HepG2 (cell line): Measurements from ENCODE around the gene MED15. TPM values are rescaled to one million over a fixed set of nuclear protein-coding genes. Genes with fewer than 3 reads are reported as not detected.
A peak's percentile ranks its signal among the peaks of the same experiment; 100 is the strongest.

Source experiments
- ATAC-seq: fragments of 200-7000 bp; cut with Tn5 transposase; 3 replicates; pipeline ENCODE4 v1.9.1; 2020; ENCODE audit warnings: mild to moderate bottlenecking, moderate library complexity
- BruUV-seq: library from RNA; stranded (reverse); fragments of 400-500 nt; replicated peaks from 2 replicates; lab custom pipeline; 2021; lab: Mats Ljungman, UMichigan
- CTCF ChIA-PET: fragments of 300-600 bp; formaldehyde crosslinking; extraction: SDS; loops from one replicate; lab custom pipeline; 2021; ENCODE audit warnings: low total read pairs, inconsistent platforms, low intra/inter-chr PET ratio; lab: Yijun Ruan, JAX
- POLR2A ChIA-PET: fragments of 350-600 bp; sonication (Branson Sonifier 250); formaldehyde crosslinking; loops from one replicate; lab custom pipeline; 2020; ENCODE audit warnings: antibody characterized with exemption, inconsistent platforms; lab: Yijun Ruan, JAX
- DNase-seq: peaks from one replicate; pipeline ENCODE4 v3.0.0-alpha.2; 2015; ENCODE audit warnings: low spot score
- FAIRE-seq: peaks from 3 replicates; lab custom pipeline; 2011; peaks lifted over from hg19 to GRCh38; lab: Jason Lieb, UNC
- H2AFZ ChIP-seq: one replicate; pipeline ENCODE4 v1.6.1; 2011; ENCODE audit warnings: low read length, inconsistent platforms
- H3K27ac ChIP-seq: fragments of 300-600 bp; 3 replicates; pipeline ENCODE4 v1.8.0; 2011; ENCODE audit warnings: mixed run types, mild to moderate bottlenecking, mixed read lengths, low read length, inconsistent platforms; ENCODE audit not compliant: insufficient read depth; ENCODE audit errors: extremely low read length
- H3K27me3 ChIP-seq, 2 experiments: fragments of 200-600 bp in 1 of 2; 2 replicates in 1 of 2; 3 replicates in 1 of 2; pipeline versions ENCODE4 v1.6.0 to v1.8.0; 2011; ENCODE audit warnings: low read length in 2 of 2, mild to moderate bottlenecking in 2 of 2, moderate library complexity in 2 of 2, inconsistent platforms in 1 of 2; ENCODE audit not compliant: insufficient read depth in 2 of 2, control insufficient read depth in 1 of 2
- H3K36me3 ChIP-seq, 2 experiments: fragments of 200-600 bp in 1 of 2; replicated peaks in 1 of 2; 2 replicates in 1 of 2; 3 replicates in 1 of 2; pipeline versions ENCODE4 v1.5.1 to v1.8.0; 2011; ENCODE audit warnings: low read length in 2 of 2, inconsistent platforms in 1 of 2; ENCODE audit not compliant: insufficient read depth in 2 of 2, control insufficient read depth in 1 of 2
- H3K4me1 ChIP-seq: 2 replicates; pipeline ENCODE4 v1.5.1; 2012; ENCODE audit warnings: low read length, inconsistent platforms; ENCODE audit not compliant: insufficient read depth
- H3K4me2 ChIP-seq: 2 replicates; pipeline ENCODE4 v1.6.0; 2011; ENCODE audit warnings: low read depth, low read length, inconsistent platforms
- H3K4me3 ChIP-seq, 3 experiments: fragments of 200-600 bp in 1 of 3; sonication (generic), shearing (Covaris generic) in 1 of 3; replicated peaks in 1 of 3; 2 replicates each; pipeline ENCODE4 v1.5.1; 2011 to 2016; ENCODE audit warnings: low read length in 3 of 3, inconsistent platforms in 2 of 3, low read depth in 2 of 3, mild to moderate bottlenecking in 2 of 3, control low read depth in 1 of 3, mixed read lengths in 1 of 3; ENCODE audit not compliant: insufficient read depth in 1 of 3
- H3K79me2 ChIP-seq: one replicate; pipeline ENCODE4 v1.6.1; 2011; ENCODE audit warnings: low read length, inconsistent platforms; ENCODE audit not compliant: insufficient read depth
- H3K9ac ChIP-seq: 2 replicates; pipeline ENCODE4 v1.6.0; 2011; ENCODE audit warnings: mild to moderate bottlenecking, low read depth, low read length, inconsistent platforms; ENCODE audit not compliant: insufficient read depth
- H3K9me3 ChIP-seq: 2 replicates; pipeline ENCODE4 v1.5.1; 2012; ENCODE audit warnings: mild to moderate bottlenecking, low read length
- H4K20me1 ChIP-seq: 2 replicates; pipeline ENCODE4 v1.6.0; 2011; ENCODE audit warnings: inconsistent platforms, mild to moderate bottlenecking, low read length, moderate library complexity; ENCODE audit not compliant: insufficient read depth
- BHLHE40 ChIP-seq: IDR thresholded peaks from 2 replicates; pipeline ENCODE4 v1.6.1; 2011; ENCODE audit warnings: low read length, improper control_type of control experiment
- CREM ChIP-seq, 2 experiments: sonication (generic) in 1 of 2; formaldehyde crosslinking in 1 of 2; IDR thresholded peaks; 2 replicates each; pipeline versions ENCODE4 v1.4.0 to v1.6.1; 2016 to 2020; ENCODE audit warnings: antibody characterized with exemption in 1 of 2, mild to moderate bottlenecking in 1 of 2, missing genetic modification reagents in 1 of 2
- LCORL ChIP-seq, 2 experiments: fragments of 450-650 bp in 1 of 2; sonication (generic) in 1 of 2; formaldehyde crosslinking in 1 of 2; IDR thresholded peaks; 2 replicates each; pipeline versions ENCODE4 v1.5.0 to v1.6.1; 2017 to 2020; ENCODE audit warnings: antibody characterized with exemption in 1 of 2, missing genetic modification reagents in 1 of 2
- MEIS2 ChIP-seq: sonication (generic); formaldehyde crosslinking; IDR thresholded peaks from 2 replicates; pipeline ENCODE4 v1.9.0; 2021; ENCODE audit warnings: mild to moderate bottlenecking, missing genetic modification reagents
- NCOA5 ChIP-seq: sonication (generic); formaldehyde crosslinking; IDR thresholded peaks from 2 replicates; pipeline ENCODE4 v1.4.0; 2020; ENCODE audit warnings: missing genetic modification reagents
- SAP130 ChIP-seq: IDR thresholded peaks from 2 replicates; pipeline ENCODE4 v1.6.1; 2016; ENCODE audit warnings: low read depth
- ZBTB1 ChIP-seq: sonication (generic); formaldehyde crosslinking; IDR thresholded peaks from 2 replicates; pipeline ENCODE4 v1.4.0; 2020; ENCODE audit warnings: missing genetic modification reagents, borderline replicate concordance
- ZNF672 ChIP-seq: sonication (generic); formaldehyde crosslinking; IDR thresholded peaks from 2 replicates; pipeline ENCODE4 v1.8.1; 2022; ENCODE audit warnings: missing genetic modification reagents
- ZNF766 ChIP-seq: sonication (generic); formaldehyde crosslinking; IDR thresholded peaks from 2 replicates; pipeline ENCODE4 v1.5.0; 2020; ENCODE audit warnings: missing genetic modification reagents, borderline replicate concordance
- WGBS: methylation state at CpG from one replicate; pipeline ENCODE4 v1.1.6; 2017; ENCODE audit warnings: low lambda C conversion rate; 5-methylcytosine and 5-hydroxymethylcytosine counted together
- in situ Hi-C: cut with HindIII; loops from 2 replicates; pipeline ENCODE4 v1.10.0; 2017; ENCODE audit warnings: low pct_unique_long_range_greater_than_20kb; ENCODE audit not compliant: extremely low pct_ligation_motif_present
- intact Hi-C: fragments of 100-400 bp; cut with micrococcal nuclease; formaldehyde crosslinking; loops from one replicate; pipeline ENCODE4 v1.10.0; 2022; ENCODE audit not compliant: unreplicated experiment
- polyA plus RNA-seq, 8 experiments: library from polyadenylated mRNA; depleted of rRNA in 3 of 8; stranded (reverse) in 7 of 8; unstranded in 1 of 8; fragments of >200 nt; fragmentation: Illumina TruSeq in 4 of 8; extraction: Trizol in 4 of 8; gene quantifications; 2 replicates each; pipeline versions ENCODE4 v1.2.1 to v1.2.3, GENCODE V29; 2011 to 2016; ENCODE audit warnings: low read depth in 4 of 8, missing spikeins in 1 of 8, mixed read lengths in 1 of 8; ENCODE audit not compliant: insufficient read depth in 1 of 8
- total RNA-seq, 5 experiments: library from RNA; depleted of rRNA; stranded (reverse); fragments of >200 nt; fragmentation: Illumina TruSeq; extraction: Trizol; gene quantifications; 2 replicates each; pipeline ENCODE4 v1.2.3, GENCODE V29; 2016; ENCODE audit warnings: low read depth in 1 of 5
- TF ChIP-seq, protein P1 (sequence below): sonication (generic); formaldehyde crosslinking; IDR thresholded peaks from 2 replicates; pipeline ENCODE4; 2020; ENCODE audit warnings: missing genetic modification reagents, mild to moderate bottlenecking, borderline replicate concordance
- TF ChIP-seq, protein P2 (sequence below): sonication (generic); IDR thresholded peaks from 2 replicates; pipeline ENCODE4 v1.6.1; 2016; ENCODE audit warnings: low read depth, borderline replicate concordance
- TF ChIP-seq, protein P3 (sequence below): sonication (generic); formaldehyde crosslinking; IDR thresholded peaks from 2 replicates; pipeline ENCODE4 v1.4.0; 2020; ENCODE audit warnings: mild to moderate bottlenecking, missing genetic modification reagents
- TF ChIP-seq, protein P4 (sequence below): sonication (generic); formaldehyde crosslinking; conservative IDR thresholded peaks from 2 replicates; pipeline ENCODE4 v1.4.0; 2020; ENCODE audit warnings: missing genetic modification reagents

Gene MED15
- total and polyA plus RNA-seq, 2 of the 13 experiments (the other 11 are each of a cell fraction or from before 2014, with no cell fraction given): 14.3 to 27.0 TPM

DNA sequence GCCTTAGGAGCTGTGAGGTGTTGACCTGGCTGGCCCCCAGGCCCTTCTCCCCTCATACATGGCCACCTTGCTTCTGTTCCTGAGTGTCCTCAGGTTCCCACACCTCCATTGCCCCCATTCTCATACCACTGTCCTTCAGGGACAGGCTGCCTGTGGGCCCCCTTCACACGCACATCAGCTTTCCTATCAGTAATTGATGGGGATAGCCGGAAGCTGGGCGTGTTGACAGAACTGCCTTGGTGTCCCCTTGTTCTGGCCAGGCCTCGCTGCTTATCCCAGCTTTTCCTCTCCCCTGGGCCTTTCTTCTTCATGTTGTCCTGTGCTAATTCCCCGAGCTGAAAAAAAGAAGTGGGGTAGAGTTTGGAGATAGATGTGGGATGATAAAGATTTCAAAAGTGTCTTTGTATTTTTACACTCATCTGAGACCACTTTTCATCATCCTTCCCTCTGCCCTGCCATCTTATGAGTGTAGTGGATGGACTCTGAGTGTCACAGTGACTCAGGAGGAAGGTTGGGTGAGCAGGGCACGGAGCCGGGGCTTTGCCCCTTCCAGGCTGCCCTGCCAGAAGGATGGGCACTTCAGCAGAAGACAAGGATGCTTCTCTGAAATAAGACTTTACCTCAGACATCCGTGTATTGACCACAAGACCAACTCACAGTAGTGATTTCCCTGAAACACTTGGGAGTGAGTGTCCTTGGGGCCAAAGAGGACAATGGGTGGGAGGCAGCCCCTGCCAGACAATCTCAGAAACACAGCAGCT lies 42.8 kb downstream of the MED15 start:
- Histone ChIP-seq H3K27me3 (no peaks in the 10 kb centered on the region), H3K27ac (peak overlapping the region; percentile 89)
- intact Hi-C loops: no loop called here
- over 99% methylated on average over 8 of the region's 8 CpGs for WGBS
- TF ChIP-seq, protein P1, sequence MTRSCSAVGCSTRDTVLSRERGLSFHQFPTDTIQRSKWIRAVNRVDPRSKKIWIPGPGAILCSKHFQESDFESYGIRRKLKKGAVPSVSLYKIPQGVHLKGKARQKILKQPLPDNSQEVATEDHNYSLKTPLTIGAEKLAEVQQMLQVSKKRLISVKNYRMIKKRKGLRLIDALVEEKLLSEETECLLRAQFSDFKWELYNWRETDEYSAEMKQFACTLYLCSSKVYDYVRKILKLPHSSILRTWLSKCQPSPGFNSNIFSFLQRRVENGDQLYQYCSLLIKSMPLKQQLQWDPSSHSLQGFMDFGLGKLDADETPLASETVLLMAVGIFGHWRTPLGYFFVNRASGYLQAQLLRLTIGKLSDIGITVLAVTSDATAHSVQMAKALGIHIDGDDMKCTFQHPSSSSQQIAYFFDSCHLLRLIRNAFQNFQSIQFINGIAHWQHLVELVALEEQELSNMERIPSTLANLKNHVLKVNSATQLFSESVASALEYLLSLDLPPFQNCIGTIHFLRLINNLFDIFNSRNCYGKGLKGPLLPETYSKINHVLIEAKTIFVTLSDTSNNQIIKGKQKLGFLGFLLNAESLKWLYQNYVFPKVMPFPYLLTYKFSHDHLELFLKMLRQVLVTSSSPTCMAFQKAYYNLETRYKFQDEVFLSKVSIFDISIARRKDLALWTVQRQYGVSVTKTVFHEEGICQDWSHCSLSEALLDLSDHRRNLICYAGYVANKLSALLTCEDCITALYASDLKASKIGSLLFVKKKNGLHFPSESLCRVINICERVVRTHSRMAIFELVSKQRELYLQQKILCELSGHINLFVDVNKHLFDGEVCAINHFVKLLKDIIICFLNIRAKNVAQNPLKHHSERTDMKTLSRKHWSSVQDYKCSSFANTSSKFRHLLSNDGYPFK (CRISPR knock-in tag): no peak
- TF ChIP-seq ZBTB1 (CRISPR knock-in tag) (no peak), NCOA5 (CRISPR knock-in tag) (no peak), CREM (IDR thresholded peaks at IDR 0.05) (no peak), CREM (CRISPR knock-in tag; IDR thresholded peaks at IDR 0.05) (no peak), BHLHE40 (no peak), SAP130 (no peak), LCORL (IDR thresholded peaks at IDR 0.05) (no peak), LCORL (CRISPR knock-in tag; IDR thresholded peaks at IDR 0.05) (no peak), ZNF766 (CRISPR knock-in tag) (no peak), MEIS2 (no peak), ZNF672 (CRISPR knock-in tag) (no peak)
- TF ChIP-seq, protein P2, sequence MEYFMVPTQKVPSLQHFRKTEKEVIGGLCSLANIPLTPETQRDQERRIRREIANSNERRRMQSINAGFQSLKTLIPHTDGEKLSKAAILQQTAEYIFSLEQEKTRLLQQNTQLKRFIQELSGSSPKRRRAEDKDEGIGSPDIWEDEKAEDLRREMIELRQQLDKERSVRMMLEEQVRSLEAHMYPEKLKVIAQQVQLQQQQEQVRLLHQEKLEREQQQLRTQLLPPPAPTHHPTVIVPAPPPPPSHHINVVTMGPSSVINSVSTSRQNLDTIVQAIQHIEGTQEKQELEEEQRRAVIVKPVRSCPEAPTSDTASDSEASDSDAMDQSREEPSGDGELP: no peak
- TF ChIP-seq, protein P3, sequence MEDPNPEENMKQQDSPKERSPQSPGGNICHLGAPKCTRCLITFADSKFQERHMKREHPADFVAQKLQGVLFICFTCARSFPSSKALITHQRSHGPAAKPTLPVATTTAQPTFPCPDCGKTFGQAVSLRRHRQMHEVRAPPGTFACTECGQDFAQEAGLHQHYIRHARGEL (CRISPR knock-in tag): no peak
- TF ChIP-seq, protein P4, sequence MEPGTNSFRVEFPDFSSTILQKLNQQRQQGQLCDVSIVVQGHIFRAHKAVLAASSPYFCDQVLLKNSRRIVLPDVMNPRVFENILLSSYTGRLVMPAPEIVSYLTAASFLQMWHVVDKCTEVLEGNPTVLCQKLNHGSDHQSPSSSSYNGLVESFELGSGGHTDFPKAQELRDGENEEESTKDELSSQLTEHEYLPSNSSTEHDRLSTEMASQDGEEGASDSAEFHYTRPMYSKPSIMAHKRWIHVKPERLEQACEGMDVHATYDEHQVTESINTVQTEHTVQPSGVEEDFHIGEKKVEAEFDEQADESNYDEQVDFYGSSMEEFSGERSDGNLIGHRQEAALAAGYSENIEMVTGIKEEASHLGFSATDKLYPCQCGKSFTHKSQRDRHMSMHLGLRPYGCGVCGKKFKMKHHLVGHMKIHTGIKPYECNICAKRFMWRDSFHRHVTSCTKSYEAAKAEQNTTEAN (CRISPR knock-in tag): no peak
- TF ChIP-seq, all 625 proteins: peak for 0
- no peak overlapping the region for H3K4me2 ChIP-seq
- H3K4me3 ChIP-seq: no peak overlapping the region
- H3K4me1 ChIP-seq: peaks cover 43% of the 10 kb centered on the region
- H3K36me3 ChIP-seq: peaks cover 21 to 55% of the 10 kb centered on the region in 2 experiments; a peak in 4 of 5 replicates
- no peak for DNase-seq
- in situ Hi-C loops: no loop called here
- no peaks in the 10 kb centered on the region for H3K9me3 ChIP-seq
- ChIA-PET POLR2A (no interaction called here), CTCF (no interaction called here)
- no peak for FAIRE-seq
- H2AFZ ChIP-seq: no peak overlapping the region
- no TSS peak for BruUV-seq
- ATAC-seq: no peak
- peaks cover 10% of the 10 kb centered on the region for H4K20me1 ChIP-seq
- H3K79me2 ChIP-seq: peaks cover 39% of the 10 kb centered on the region
- H3K9ac ChIP-seq: no peak overlapping the region
